HG03460 (cell line): ENCODE data around the gene OSGEP.

Experiments used
- ATAC-seq: cut with Tn5 transposase; IDR thresholded peaks from one replicate; pipeline ENCODE4 v1.9.1; 2021; ENCODE audit not compliant: unreplicated experiment

The OSGEP gene

DNA sequence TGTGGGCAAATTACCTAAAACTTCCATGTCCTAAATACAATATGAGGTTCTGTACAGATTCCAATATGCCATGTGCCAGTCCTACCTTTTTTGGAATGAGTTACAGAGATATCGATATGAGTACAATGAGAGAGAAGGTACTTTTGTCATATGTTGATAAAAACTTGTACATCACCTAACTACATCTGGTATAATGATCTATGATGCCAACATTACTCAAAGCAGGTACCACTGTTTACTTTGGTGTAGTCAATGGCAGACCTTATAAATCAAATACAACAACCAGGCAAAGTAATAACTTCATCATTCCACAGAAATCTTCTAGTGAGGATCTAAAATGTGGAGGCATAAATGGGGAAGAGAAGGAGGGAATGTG, 54.0 kb downstream of the OSGEP start:
- ATAC-seq = no peak

DNA sequence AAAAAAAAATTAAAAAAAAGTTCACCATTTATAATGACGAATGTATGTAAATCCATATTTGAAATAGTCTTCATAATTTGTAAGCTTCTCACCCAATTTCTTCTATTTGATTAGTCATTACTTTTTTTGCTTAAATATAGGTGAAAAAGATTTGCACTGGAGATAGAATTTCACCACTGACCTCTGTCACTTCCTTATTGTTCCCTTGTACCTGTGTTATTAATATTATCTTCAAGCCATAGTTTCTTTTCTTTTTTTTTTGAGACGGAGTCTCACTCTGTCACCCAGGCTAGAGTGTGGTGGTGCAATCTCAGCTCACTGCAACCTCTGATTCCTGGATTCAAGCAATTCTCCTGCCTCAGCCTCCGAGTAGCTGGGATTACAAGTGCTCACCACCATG, 57.1 kb downstream of the OSGEP start:
- no peak for ATAC-seq
